Measurements from ENCODE around the gene ADAT2. TPM values are rescaled to one million over a fixed set of nuclear protein-coding genes. Genes with fewer than 3 reads are reported as not detected.

The ADAT2 gene
- polyA plus RNA-seq, 1 donor from 2014 or later: 3.3 TPM

GRCh38 chr6:143486752-143487151, 36.3 kb upstream of the ADAT2 start:
- Histone ChIP-seq H2AFZ (ENCODE audit: low read depth, low read length) (no peak overlapping the region), H4K20me1 (ENCODE audit: insufficient read depth) (no peaks in the 10 kb centered on the region), H3K9me3 (ENCODE audit: low read length) (no peaks in the 10 kb centered on the region), H3K9me2 (ENCODE audit: insufficient read depth, low read length) (no peaks in the 10 kb centered on the region), H3F3A (ENCODE audit: insufficient read depth, low read length, poor library complexity, severe bottlenecking) (no peaks in the 10 kb centered on the region), H3K36me3 (ENCODE audit: insufficient read depth, low read length) (no peaks in the 10 kb centered on the region), H3K27ac (ENCODE audit: low read length) (no peak overlapping the region), H3K4me3 (ENCODE audit: low read length) (no peak overlapping the region), H3K79me2 (replicated peaks; ENCODE audit: insufficient read depth, low read length) (no peaks in the 10 kb centered on the region), H3K4me2 (ENCODE audit: low read length) (no peak overlapping the region), H3K9ac (ENCODE audit: low read length) (no peak overlapping the region), H3K27me3 (ENCODE audit: insufficient read depth, low read depth, low read length) (no peaks in the 10 kb centered on the region)
- TF ChIP-seq EZH2 (IDR thresholded peaks at IDR 0.05; ENCODE audit: borderline replicate concordance, insufficient read depth, low read length, poor library complexity, severe bottlenecking): no peak
- TF ChIP-seq REST (IDR thresholded peaks at IDR 0.05; ENCODE audit: borderline replicate concordance): no peak
- no peak for TF ChIP-seq EP300 (conservative IDR thresholded peaks at IDR 0.05; ENCODE audit: poor library complexity, severe bottlenecking)
- TF ChIP-seq SMC3 (conservative IDR thresholded peaks at IDR 0.05; ENCODE audit: poor library complexity): no peak
- no peak for TF ChIP-seq POLR2AphosphoS5 (IDR thresholded peaks at IDR 0.05)
- TF ChIP-seq TAF1 (IDR thresholded peaks at IDR 0.05; ENCODE audit: low read depth): no peak
- TF ChIP-seq RAD21 (conservative IDR thresholded peaks at IDR 0.05): no peak
- no peak for TF ChIP-seq CTCF (IDR thresholded peaks at IDR 0.05; ENCODE audit: poor library complexity, severe bottlenecking)
- TF ChIP-seq MXI1 (conservative IDR thresholded peaks at IDR 0.05; ENCODE audit: poor library complexity, severe bottlenecking): no peak

GRCh38 chr6:143485967-143486366, 35.5 kb upstream of the ADAT2 start:
- H3K4me2 ChIP-seq (ENCODE audit: low read length): no peak overlapping the region
- H3K27ac ChIP-seq (ENCODE audit: low read length): no peak overlapping the region
- H3F3A ChIP-seq (ENCODE audit: insufficient read depth, low read length, poor library complexity, severe bottlenecking): no peaks in the 10 kb centered on the region
- H3K9me2 ChIP-seq (ENCODE audit: insufficient read depth, low read length): no peaks in the 10 kb centered on the region
- no peak overlapping the region for H2AFZ ChIP-seq (ENCODE audit: low read depth, low read length)
- H3K4me3 ChIP-seq (ENCODE audit: low read length): no peak overlapping the region
- H3K27me3 ChIP-seq (ENCODE audit: insufficient read depth, low read depth, low read length): no peaks in the 10 kb centered on the region
- no peaks in the 10 kb centered on the region for H3K36me3 ChIP-seq (ENCODE audit: insufficient read depth, low read length)
- H4K20me1 ChIP-seq (ENCODE audit: insufficient read depth): no peaks in the 10 kb centered on the region
- H3K79me2 ChIP-seq (replicated peaks; ENCODE audit: insufficient read depth, low read length): no peaks in the 10 kb centered on the region
- no peaks in the 10 kb centered on the region for H3K9me3 ChIP-seq (ENCODE audit: low read length)
- H3K9ac ChIP-seq (ENCODE audit: low read length): no peak overlapping the region
- TF ChIP-seq SMC3 (conservative IDR thresholded peaks at IDR 0.05; ENCODE audit: poor library complexity) (no peak), EP300 (conservative IDR thresholded peaks at IDR 0.05; ENCODE audit: poor library complexity, severe bottlenecking) (no peak), CTCF (IDR thresholded peaks at IDR 0.05; ENCODE audit: poor library complexity, severe bottlenecking) (no peak), REST (IDR thresholded peaks at IDR 0.05; ENCODE audit: borderline replicate concordance) (no peak), POLR2AphosphoS5 (IDR thresholded peaks at IDR 0.05) (no peak), TAF1 (IDR thresholded peaks at IDR 0.05; ENCODE audit: low read depth) (no peak)

Measured in neural cell (in vitro differentiated cells).